Stimulated activated CD4-positive, alpha-beta T cell treated with anti-CD3 and anti-CD28 coated beads, Interleukin-2, amount 100 ng/mL, for 4 hours (primary cell): Measurements from ENCODE around the gene ARHGAP28.

Experiments used
- DNase-seq: peaks from one replicate; pipeline ENCODE4 v3.0.0-alpha.2; 2020; ENCODE audit warnings: low read depth

The ARHGAP28 gene, protein sequence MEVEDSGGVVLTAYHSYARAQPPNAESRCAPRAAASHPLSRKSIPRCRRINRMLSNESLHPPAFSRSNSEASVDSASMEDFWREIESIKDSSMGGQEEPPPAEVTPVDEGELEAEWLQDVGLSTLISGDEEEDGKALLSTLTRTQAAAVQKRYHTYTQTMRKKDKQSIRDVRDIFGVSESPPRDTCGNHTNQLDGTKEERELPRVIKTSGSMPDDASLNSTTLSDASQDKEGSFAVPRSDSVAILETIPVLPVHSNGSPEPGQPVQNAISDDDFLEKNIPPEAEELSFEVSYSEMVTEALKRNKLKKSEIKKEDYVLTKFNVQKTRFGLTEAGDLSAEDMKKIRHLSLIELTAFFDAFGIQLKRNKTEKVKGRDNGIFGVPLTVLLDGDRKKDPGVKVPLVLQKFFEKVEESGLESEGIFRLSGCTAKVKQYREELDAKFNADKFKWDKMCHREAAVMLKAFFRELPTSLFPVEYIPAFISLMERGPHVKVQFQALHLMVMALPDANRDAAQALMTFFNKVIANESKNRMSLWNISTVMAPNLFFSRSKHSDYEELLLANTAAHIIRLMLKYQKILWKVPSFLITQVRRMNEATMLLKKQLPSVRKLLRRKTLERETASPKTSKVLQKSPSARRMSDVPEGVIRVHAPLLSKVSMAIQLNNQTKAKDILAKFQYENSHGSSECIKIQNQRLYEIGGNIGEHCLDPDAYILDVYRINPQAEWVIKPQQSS

GRCh38 chr18:6729247-6730091, at the start of gene ARHGAP28:
Gene ARHGAP28 (plus strand): TSS chr18:6729716. CDS start chr18:6729822, 106 bp downstream.
- DNase-seq = no peak

DNA sequence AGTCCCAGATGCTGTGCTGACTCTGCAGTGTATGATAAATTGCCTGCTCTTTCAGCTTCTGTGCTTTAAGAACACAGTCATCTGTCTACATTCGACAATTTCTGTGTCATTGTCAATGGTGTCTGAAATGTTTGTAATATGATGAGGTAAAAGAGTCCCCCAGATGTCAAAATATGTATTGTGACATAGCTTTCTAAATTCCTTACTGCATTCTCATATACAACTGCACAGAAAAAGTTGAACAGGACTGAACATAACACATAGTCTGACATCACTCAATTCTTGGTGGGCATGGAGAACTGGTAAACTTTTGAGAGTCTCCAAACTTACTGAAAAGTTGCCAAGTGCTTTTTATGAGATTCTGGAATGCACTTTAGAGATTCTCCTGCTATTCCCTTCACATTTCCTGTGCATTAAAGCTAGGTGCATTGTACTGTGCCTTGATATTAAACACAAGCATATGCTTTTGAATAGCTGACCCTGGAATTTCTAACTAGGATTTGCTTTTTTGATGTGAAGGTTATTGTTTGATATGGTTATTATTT, 48.1 kb upstream of the ARHGAP28 start:
- DNase-seq = no peak

DNA sequence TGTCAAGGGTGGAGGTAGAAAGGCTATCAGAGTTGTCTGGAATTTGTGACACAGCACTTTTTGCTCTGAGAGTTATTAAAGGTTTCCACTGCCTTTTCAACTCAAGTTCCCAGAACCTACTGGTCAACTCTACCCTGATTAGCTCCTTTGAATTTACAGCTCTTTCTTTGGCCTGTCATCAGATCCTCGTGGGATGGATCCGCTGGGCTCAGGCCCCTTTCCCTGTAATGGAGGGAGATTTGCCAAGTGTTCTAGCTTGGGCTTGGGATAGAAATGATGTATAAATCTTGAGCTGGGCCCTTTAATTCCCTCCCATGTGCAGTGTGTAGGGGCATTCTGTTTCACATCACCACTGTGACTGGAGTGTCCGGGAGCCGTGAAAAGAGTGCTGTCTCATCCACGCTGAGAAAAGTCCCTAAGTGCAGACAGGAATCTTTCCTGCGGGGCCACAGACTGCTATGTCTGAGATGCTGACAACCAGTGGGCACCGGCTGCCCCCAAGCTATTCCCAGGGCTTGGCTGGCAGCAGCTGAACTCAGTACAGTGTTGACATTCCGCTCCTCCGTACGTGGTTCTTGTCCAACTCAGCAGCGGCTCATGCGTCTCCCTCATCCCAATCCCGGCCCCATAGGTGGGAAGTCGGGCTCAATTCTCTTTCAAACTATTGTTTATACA, 46.9 kb upstream of the ARHGAP28 start:
- no peak for DNase-seq

- no peak for DNase-seq
These were observed 46.2 kb upstream of the ARHGAP28 start for GRCh38 chr18:6683112-6683876.

- DNase-seq = no peak
These were observed 41.8 kb upstream of the ARHGAP28 start for GRCh38 chr18:6687676-6688075.

DNA sequence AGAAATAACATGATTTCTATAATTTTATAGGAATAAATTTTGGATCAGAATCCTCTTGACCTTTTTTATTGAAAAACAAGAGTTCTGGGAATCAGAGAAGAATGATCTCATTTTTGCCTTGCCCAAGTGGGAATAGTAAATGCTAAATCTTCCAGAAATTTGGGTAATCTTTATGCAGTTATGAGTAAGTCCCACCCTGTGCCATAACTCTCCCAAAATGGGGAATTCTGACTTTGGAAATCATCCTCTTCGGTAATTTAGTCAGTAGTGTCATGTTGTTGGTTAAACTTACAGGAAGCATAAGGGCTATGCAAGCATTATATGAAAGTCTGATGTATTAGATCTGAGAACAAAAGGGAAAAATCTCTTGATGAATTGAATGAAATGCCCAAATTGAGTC, 20.6 kb upstream of the ARHGAP28 start:
- DNase-seq = no peak

GRCh38 chr18:6711467-6711866, 18.0 kb upstream of the ARHGAP28 start:
- DNase-seq = no peak

GRCh38 chr18:6712401-6712800, 17.1 kb upstream of the ARHGAP28 start:
- no peak for DNase-seq

DNA sequence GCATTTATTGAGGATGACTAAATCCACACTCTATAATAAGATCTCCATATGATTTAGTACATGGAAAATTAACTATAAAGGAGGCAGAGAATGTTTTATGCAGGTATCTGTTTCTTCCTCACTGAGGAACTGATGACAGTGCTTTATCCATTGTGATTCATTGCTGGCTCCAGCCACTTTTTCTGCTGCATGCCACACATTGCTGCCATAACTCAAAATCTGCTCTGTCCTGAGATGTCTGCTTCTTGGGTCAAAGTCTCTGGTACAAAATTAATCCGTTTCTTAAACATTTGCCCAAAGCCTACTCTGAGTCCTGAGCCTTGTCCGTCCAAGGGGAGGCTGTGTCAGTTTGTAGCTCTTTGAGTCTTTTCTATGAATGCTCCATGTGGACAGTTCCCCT, 15.5 kb upstream of the ARHGAP28 start:
- no peak for DNase-seq

GRCh38 chr18:6718267-6718666, 11.2 kb upstream of the ARHGAP28 start:
- DNase-seq = no peak

GRCh38 chr18:6719098-6719846, 10.2 kb upstream of the ARHGAP28 start:
- DNase-seq = no peak

- no peak for DNase-seq
These were observed 9.4 kb upstream of the ARHGAP28 start for GRCh38 chr18:6719910-6720683.

GRCh38 chr18:6721755-6722154, 7.8 kb upstream of the ARHGAP28 start:
- no peak for DNase-seq

GRCh38 chr18:6722690-6723089, 6.8 kb upstream of the ARHGAP28 start:
- DNase-seq = no peak

DNA sequence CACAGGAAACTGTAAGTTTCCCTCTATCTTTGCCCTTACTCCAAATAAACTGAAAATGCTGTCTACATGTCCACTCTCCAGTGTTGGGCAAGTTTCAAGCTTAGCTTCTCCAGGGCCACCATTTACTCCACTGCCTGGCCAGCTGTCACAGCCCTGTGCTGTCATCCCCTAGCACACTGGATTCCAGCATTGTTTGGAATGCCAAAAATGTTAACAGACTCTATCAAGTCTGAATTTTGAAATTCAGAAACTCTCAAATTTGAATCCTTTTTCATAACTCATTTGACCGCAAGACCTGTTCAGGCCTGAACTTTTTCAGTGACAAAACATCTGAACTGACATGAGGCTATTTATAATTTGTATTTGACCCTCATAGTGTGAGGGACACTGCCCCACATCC, 5.2 kb upstream of the ARHGAP28 start:
- DNase-seq = no peak

DNA sequence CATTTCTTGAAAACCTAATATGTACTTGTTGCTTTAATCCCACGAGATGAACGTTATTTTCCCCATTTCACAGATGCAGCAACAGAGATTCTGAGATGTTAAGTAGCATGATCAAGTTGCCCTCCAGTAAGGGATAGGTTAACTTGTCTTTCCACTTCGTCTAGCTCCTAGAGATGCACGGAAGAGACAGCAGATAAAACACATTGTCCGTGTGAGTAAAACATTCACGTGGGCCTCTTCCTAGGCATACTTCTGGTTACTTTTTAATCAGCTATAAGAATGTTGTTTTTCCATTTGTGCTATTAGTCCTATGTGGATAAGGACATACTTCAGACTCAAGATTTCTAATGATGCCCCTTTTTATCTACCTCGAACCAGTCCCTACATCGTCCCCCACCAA, 1.2 kb upstream of the ARHGAP28 start:
- no peak for DNase-seq

- no peak for DNase-seq
These were observed 688 bp upstream of the ARHGAP28 start for GRCh38 chr18:6728809-6729246.

DNA sequence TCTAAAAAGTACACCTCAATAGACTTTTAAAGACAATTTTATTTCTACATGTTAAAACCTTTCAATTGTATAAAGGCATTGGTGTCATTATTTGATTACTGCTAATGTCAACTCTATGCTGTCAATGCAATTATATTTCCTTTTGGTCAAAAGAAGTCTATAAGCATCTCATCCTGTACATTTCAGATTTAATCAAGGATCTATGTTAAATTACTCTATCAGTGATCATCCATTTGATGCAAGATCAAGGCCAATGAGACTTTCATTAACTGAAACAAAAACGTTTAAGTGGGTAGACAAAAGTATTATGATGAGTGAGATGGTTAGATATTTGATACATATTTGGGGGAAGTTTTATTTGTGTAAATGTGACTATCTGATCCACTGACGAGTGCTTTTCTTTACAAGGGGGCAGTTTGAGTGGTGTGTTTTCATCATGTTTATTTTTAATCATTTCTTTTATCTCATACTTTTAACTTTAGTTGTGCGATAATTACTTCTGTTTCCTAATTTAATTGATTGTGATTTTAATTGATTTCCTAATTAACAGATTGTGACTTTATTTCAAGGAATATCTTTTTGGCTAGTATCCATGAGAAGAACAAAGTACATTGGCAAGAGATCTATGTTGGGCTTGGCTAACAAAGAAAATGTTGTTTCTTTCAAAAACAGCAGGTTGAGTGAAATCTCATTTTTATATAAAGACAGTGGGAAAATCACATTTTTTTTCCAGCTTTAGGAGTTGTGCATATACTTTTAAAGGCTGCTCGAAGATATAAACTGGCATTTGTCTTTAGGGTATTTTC, 1.1 kb downstream of the ARHGAP28 start:
- DNase-seq = no peak

- no peak for DNase-seq
These were observed 1.7 kb downstream of the ARHGAP28 start for GRCh38 chr18:6731222-6731596.
